A549 (cell line): ENCODE results near the gene STARD13.

Experiments used
- RARB ChIP-seq: fragments of 250-450 bp; sonication (Bioruptor Pico); IDR thresholded peaks from 2 replicates; pipeline ENCODE4 v1.8.0; 2021; ENCODE audit warnings: mild to moderate bottlenecking, moderate library complexity
- TF ChIP-seq, protein P1 (sequence below): fragments of >200 bp; sonication (Bioruptor Twin); formaldehyde crosslinking; IDR thresholded peaks from 3 replicates; pipeline ENCODE4 v1.5.1; 2016

DNA sequence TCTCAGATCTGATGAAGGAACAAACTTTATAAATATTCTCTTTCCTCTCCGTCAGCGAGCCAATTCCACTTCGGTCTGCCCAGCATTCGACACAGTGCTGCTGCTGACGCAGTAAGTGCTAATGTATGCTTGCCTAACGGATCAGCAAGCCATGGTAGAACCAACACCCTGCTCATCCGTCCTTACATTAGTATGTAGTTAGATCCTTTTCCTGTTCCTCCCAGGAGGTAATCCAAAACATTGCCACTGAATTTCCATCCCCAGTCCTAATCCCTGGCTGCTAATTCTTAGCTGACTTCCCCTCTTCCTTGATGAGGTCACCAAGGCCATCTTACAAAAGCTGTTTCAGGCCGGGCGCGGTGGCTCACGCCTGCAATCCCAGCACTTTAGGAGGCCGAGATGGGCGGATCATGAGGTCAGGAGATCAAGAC is 88.0 kb downstream of the STARD13 start:
- TF ChIP-seq RARB (CRISPR knock-in tag), result no peak
- TF ChIP-seq, protein P1, sequence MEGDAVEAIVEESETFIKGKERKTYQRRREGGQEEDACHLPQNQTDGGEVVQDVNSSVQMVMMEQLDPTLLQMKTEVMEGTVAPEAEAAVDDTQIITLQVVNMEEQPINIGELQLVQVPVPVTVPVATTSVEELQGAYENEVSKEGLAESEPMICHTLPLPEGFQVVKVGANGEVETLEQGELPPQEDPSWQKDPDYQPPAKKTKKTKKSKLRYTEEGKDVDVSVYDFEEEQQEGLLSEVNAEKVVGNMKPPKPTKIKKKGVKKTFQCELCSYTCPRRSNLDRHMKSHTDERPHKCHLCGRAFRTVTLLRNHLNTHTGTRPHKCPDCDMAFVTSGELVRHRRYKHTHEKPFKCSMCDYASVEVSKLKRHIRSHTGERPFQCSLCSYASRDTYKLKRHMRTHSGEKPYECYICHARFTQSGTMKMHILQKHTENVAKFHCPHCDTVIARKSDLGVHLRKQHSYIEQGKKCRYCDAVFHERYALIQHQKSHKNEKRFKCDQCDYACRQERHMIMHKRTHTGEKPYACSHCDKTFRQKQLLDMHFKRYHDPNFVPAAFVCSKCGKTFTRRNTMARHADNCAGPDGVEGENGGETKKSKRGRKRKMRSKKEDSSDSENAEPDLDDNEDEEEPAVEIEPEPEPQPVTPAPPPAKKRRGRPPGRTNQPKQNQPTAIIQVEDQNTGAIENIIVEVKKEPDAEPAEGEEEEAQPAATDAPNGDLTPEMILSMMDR, result no peak
